GM10248 (cell line): ENCODE data around the gene HOXA2.
A peak's percentile ranks its signal among the peaks of the same experiment; 100 is the strongest.

Experiments used
- CTCF ChIA-PET: fragments of 300-600 bp; sonication (Branson Sonifier 250); formaldehyde crosslinking; extraction: SDS; loops from one replicate; lab custom pipeline; 2021; ENCODE audit warnings: antibody characterized with exemption; lab: Yijun Ruan, JAX
- POLR2A ChIA-PET: fragments of 350-650 bp; sonication (Branson Sonifier 250); formaldehyde crosslinking; extraction: SDS; loops from one replicate; lab custom pipeline; 2020; ENCODE audit warnings: antibody characterized with exemption; lab: Yijun Ruan, JAX
- DNase-seq: peaks from one replicate; pipeline ENCODE4 v3.0.0; 2012; ENCODE audit errors: extremely low spot score
- CTCF ChIP-seq: IDR thresholded peaks from 2 replicates; pipeline ENCODE4 v1.5.1; 2012; ENCODE audit warnings: mild to moderate bottlenecking, low read depth; ENCODE audit errors: extremely low read depth, missing control alignments, control extremely low read depth

HOXA2 gene

GRCh38 chr7:27144781-27145164 is 42.3 kb upstream of the HOXA2 start:
- CTCF ChIA-PET, result interaction anchor here (1.0 to 1.8 kb wide), 2 partner anchors 15 to 463 kb away, joined by 3 to 6 read pairs; no protein-coding TSS in a partner anchor
- no peak for TF ChIP-seq CTCF
- POLR2A ChIA-PET, result no interaction called here
- no peak for DNase-seq

- TF ChIP-seq CTCF, result no peak
- ChIA-PET POLR2A (no interaction called here), CTCF (interaction anchor here (1.0 to 1.8 kb wide), 8 partner anchors 9 to 462 kb away, joined by 3 to 6 read pairs (median 4); no protein-coding TSS in a partner anchor)
- DNase-seq, result no peak
Observed at GRCh38 chr7:27143950-27144780, 41.7 kb upstream of the HOXA2 start.

- TF ChIP-seq CTCF, result peak; percentile 2
- ChIA-PET POLR2A (no interaction called here), CTCF (interaction anchor here (1.0 to 1.8 kb wide), 9 partner anchors 8 to 461 kb away, joined by 3 to 6 read pairs (median 4); no protein-coding TSS in a partner anchor)
- no peak for DNase-seq
Observed at GRCh38 chr7:27143023-27143949, 40.8 kb upstream of the HOXA2 start, which contains the start of gene HOXA5. TSS of gene HOXA5 (minus strand) at chr7:27143681. CDS start at chr7:27143607, 74 bp downstream.

- DNase-seq, result no peak
- no peak for TF ChIP-seq CTCF
- ChIA-PET CTCF (interaction anchor here (1.2 kb wide), 1 partner anchor 11 kb away, joined by 4 read pairs; no protein-coding TSS in a partner anchor), POLR2A (no interaction called here)
Observed at GRCh38 chr7:27142580-27143022, 40.1 kb upstream of the HOXA2 start.

GRCh38 chr7:27141923-27142579 is 39.6 kb upstream of the HOXA2 start:
- POLR2A ChIA-PET, result no interaction called here
- TF ChIP-seq CTCF, result no peak
- CTCF ChIA-PET, result interaction anchor here (0.9 to 1.2 kb wide), 3 partner anchors 12 to 772 kb away, joined by 3 to 4 read pairs (median 4); no protein-coding TSS in a partner anchor
- no peak for DNase-seq
